GM19452 (cell line): Measurements from ENCODE around the gene ACTMAP.
"Not testable (repeated sequence)": the region's sequence is repeated elsewhere in the genome, so short reads cannot be mapped to it uniquely, and the experiment has no call there.

Experiments used
- ATAC-seq: cut with Tn5 transposase; IDR thresholded peaks from one replicate; pipeline ENCODE4 v1.9.1; 2021; ENCODE audit not compliant: unreplicated experiment

ACTMAP gene, protein sequence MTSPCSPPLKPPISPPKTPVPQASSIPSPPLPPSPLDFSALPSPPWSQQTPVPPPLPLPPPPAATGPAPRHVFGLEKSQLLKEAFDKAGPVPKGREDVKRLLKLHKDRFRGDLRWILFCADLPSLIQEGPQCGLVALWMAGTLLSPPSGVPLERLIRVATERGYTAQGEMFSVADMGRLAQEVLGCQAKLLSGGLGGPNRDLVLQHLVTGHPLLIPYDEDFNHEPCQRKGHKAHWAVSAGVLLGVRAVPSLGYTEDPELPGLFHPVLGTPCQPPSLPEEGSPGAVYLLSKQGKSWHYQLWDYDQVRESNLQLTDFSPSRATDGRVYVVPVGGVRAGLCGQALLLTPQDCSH

DNA sequence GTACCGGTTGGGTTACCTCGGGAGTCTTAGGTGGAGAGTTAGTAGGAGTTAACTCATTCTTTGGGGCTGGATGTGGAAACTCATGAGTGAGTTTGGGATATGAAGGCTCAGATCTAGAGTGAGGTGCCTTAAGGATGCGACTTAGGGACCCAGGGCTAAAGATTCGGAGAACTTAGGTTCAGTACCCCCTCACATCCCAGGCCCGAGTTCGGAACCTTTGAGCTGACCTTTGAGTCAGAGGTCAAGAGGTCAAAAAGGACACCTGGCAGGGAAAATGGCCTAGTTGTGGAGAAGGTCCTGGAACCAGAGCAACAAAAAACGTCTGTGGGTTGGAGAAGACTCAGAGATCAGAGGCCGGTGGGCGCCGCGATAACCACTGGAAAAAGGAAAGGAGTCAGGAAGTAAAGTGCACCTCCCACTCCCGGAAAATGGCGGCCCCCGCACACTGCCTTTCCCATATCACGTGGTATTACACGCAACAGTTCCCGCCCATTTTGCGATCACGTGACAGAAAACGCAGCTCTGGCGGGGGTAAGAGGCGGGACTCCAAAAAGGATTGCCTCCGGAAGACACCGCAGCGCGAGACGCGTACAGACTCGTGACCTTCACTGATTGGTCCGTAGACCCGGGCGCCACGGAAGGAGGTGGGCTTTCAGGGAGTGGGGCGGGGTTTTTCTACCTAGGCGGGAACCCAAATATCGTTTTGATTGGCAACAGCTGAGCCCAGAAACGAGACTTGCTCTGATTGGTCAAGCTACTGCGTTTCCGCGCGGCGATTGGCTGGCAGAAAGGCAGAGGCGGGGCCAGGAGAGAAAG is at the start of gene ACTMAP:
TSS of gene ACTMAP (minus strand) at position 420 of the 816 bp plus-strand sequence. CDS start 674 bp downstream, outside the sequence.
- peak; percentile 79 for ATAC-seq

DNA sequence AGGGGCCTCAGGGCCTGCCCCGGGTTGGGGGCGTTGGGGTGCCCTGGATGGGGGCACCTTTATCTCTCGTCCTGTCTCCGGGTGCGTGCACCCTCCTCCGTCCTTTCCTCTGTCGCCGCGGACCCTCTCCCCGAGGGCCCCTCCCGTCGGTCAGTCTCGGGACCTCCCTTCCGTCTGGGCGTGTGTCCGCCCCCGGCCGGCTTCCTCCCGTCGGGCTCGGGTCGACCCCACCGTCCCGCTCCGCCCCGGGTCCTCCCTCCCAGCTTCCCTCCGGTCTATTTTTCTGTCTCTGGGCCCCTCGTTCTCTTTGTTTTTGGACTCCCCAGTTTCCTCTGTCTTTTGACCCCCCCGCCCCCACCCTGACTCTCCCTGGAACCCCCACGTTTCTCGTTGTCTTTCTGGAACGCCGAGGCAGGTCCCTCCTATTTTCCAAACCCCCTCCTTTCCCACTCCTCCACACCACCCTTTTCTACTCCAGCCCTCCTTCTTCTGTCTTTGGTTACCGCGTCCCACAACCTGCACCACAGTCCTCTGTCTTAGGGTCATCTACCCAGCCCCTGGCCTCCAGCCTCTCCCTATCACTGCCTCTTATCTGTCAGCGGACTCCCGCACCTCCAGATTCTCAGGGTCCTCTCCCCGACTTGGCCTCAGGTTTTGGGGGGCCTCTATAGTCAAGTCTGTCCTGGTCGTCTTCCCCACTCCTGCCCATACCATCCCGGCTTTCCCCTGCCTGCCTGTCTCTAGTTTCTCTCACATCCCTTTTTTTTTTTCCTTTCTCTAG is 49.5 kb upstream of the ACTMAP start:
- no peak for ATAC-seq

DNA sequence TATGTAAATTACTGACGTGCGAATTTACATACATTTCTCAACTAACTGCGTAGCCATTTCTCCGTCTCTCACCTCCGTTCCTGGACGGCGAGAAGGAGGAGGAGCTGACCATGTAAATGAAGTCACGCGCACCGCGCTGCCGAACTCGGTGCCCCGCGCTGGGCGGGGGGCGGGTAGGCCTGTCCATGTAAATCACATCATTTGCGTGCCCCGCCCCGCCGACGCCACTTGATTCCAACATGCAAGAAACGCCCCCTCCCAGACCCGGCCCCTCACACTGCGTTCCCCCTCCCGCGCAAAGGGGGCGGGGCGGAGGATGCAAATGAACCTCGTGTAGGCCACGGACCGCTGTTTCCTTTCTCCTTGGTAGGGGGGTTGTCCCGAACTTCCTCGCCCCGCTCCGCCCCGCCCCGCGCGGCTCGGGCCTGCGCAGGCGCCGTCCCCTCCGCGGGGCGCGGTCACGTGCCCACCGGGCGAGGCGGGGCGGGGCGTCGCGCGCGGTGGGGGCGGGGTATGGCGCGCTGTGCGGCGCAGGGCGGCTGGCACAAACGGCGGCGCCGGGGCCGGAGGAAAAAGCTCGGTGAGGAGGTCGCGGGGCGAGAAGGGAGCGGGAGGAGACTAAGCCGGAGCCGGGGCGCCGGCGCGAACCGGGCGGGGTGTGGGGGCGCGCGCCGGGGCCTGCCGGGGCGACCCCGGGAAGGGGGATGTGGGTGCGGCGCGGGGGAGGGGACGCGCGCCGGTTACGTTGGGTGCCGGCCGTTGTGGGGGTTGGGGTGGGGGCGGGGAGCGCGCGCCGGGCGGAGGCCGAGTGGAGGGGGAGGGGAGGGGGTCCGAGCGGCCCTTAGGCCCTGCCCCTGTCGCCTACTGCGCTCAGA is 48.6 kb upstream of the ACTMAP start, which contains the start of gene EGLN2:
TSS of gene EGLN2 (plus strand) at position 509 of the 875 bp plus-strand sequence. CDS start 1,382 bp downstream, outside the sequence.
- ATAC-seq, result peak; percentile 63

DNA sequence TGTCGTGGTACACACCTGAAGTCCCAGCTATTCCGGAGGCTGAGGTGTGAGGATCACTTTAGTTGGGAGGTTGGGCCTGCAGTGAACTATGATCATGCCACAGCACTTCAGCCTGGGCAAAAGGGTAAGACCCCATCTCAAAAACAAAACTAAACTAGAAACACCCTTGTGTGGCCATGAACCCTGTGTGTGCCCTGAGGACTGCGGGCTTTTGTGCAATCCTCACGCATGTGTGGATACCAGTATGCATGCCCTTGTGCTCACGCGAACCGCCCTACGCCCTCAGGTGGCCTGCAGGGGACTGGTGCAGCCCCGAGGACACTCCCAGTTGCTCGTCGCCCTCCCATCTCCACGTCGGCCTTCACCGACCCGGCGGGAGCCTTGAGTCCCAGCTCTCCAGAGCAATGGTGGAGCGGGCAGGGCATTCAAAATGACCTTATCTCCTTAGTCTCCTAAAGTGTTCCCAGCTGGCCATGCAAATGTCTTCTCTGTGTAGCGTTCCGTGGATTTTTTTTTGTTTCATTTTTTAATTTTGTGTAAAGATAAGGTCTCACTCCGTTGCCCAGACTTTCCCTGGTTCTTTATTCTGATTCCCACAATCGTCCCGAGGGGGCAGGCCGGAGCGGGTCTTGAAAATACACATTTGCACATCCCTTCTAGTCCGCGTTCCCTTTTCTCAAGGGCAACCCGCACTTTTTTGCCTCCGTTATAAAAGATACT is 47.8 kb upstream of the ACTMAP start:
- ATAC-seq, result no peak

DNA sequence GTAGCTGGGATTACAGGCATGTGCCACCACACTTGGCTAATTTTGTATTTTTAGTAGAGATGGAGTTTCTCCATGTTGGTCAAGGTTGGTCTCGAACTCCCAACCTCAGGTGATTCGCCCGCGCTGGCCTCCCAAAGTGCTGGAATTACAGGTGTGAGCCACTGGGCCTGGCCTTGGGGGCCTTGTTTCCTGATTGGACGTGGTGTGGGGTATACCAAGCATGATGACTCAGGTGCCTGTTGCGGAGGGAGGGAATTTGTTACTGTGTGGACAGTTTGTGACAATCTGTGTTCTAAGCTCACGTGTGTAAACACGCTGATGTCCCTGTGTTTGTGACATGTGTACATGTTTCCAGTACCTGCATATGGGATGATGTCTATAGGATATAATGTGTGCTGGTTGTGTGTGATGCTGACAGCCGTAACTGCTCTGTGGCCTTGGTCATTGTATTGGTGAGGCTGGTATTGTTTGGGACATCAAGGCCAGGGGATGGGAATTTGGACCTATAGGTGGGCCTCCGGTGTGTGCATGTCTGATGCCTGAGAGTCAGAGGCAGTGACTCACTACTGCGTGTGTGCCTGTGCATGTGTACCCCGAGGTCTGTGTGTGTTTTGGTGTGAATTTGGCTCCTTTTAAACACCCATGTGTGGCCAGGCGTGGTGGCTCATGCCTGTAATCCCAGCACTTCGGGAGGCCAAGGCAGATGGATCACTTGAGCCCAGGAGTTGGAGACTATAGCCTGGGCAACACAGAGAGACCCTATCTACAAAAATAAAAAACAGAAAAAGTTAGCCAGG is 47.1 kb upstream of the ACTMAP start:
- no peak for ATAC-seq

DNA sequence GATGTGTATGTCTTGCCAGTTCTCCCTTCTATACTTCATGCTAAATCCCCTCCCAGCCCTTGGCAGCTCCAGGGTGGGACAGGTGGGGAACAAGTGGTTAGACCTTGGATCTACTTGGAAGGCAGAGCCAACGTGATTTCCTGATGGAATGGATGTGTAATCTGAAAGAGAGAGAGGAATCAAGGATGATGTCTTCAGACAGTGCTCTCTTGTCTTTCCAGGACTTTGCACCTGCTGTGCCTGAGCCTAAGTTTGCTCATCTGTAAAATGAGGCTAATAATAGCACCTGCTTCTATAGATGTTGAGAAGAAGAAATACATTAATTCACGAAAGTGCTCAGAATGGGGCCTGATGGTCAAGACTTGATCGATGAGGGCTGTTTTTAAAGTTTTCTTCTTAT is 41.7 kb upstream of the ACTMAP start:
- ATAC-seq, result no peak

DNA sequence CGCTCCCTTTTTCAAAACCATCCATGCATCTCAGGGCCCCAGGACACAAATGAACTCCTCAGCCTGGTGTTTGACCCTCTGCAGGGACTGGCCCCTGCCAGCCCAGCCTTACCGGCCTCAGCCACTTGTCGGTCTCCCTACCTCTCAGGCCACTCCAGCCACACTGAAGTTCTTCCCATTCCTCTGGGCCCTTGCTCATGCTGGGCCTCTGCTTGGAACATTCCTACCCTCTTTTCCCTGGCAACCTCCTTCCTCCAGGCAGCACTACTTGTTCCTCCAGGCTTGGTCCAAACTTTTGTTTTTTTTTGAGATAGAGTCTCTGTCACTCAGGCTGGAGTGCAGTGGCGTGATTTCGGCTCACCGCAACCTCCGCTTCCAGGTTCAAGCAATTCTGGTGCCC is 41.1 kb upstream of the ACTMAP start:
- ATAC-seq, result no peak

DNA sequence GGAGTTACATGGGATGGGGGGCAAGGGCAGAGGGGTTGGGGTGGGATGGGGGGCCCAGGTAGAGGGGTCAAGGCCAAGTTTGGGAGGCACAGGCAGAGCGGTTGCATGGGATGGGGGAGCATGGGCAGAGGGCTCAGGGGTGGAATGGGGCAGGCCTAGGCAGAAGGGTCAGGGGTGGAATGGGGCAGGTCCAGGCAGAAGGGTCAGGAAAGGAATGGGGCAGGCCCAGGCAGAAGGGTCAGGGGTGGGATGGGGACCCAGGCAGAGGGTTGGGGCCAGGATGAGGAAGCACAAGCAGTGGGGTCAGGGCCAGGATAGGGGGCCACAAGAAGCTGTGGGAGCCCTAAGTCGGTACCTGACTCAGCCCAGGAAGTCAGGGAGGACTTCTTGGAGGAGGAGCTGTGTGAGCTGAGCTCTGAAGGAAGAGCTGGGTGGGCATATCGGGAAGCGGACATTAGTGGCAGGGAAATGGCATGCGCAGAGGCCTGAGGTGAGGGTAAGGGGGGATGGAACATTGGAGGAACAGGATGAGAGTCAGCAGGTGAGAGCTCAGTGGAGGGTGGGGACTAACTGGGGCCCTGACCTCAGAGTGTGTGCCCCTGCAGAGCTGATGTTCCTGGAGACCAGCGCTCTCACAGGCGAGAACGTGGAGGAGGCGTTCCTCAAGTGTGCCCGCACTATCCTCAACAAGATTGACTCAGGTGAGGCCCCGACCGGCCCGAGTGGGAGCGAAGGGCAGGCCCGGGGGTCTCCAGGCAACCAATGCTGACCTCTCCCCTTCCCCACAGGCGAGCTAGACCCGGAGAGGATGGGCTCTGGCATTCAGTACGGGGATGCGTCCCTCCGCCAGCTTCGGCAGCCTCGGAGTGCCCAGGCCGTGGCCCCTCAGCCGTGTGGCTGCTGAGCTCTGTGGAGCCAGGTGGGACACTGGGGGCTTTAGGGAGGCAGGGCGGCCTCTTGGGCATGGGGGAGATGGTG is 36.1 kb upstream of the ACTMAP start:
- ATAC-seq, result no peak

DNA sequence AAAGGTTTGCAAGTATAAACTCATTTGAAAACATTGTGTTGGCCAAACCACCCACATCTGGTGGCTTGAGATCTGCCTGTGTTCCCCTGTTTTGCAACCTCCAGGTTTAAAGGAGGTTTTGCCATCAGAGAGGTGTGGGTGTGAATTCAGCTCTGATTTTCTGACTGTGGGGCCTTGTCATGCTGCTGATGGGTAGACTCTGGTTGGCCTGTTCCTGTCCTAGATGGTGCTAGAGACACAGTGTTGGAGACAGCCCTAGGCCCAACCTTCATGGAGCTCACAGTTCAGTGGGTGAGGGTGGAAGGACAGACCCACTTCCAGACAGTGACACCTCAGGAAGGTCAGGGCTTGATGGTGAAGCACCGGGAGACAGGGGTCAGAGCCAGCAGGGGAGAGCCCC is 35.2 kb upstream of the ACTMAP start:
- ATAC-seq, result no peak

DNA sequence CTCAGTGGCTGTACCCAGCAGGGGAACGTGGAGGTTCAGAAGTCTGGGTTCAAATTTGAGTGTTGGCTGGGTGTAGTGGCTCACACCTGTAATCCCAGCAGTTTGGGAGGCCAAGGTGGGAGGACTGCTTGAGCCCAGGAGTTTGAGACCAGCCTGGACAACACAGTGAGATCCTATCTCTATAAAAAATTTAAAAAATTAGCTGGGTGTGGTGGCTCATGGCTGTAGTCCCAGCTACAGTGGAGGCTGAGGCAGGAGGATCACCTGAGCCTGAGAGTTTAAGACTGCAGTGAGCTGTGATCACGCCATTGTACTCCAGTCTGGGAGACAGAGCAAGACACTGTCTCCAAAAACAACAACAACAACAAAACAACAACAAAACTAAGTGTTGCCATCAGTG is 33.9 kb upstream of the ACTMAP start:
- ATAC-seq, result not testable (repeated sequence)

DNA sequence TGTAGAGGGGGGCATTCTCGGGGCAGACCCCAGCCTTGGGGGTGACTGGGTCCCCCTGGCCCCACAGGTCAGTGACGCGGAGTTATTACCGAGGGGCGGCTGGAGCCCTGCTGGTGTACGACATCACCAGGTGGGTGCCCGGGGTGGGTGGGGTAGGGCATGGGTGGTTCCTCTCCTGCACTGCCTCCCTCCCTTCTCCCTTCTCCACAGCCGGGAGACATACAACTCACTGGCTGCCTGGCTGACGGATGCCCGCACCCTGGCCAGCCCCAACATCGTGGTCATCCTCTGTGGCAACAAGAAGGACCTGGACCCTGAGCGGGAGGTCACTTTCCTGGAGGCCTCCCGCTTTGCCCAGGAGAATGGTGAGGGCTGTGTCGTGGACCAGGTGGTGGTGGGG is 33.4 kb upstream of the ACTMAP start:
- ATAC-seq, result no peak

DNA sequence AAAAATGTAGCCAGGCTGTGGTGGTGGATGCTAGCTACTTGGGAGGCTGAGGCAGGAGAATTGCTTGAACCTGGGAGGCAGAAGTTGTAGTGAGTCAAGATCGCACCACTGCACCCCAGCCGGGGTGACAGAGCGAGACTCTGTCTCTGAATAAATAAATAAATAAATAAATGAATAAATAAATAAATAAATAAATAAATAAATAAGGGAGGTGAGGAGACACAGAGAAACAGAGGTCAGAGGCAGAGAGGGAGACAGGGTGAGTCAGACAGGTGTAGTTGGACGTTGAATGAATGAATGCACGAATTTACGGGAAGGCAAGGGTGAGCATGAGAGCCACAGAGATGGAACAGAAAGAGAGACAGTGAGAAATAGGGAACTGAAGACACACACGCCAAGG is 30.9 kb upstream of the ACTMAP start:
- ATAC-seq, result no peak

DNA sequence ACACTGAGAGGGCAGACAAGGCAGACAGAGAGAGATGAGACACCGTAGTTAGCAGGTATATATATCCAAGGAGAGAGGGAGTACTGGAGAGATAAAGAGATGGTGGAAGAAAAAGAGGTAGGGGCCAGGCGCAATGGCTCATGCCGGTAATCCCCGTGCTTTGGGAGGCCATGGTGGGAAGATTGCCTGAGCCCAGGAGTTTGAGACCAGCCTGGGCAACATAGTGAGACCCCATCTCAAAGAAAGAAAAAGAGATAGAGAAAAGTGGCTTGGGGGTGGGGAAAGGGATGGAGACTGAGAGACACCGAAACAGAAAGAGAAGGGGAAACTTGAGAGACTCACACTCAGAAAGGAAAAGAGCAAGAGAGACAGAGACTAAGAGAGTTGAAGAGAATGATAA is 30.3 kb upstream of the ACTMAP start:
- no peak for ATAC-seq

DNA sequence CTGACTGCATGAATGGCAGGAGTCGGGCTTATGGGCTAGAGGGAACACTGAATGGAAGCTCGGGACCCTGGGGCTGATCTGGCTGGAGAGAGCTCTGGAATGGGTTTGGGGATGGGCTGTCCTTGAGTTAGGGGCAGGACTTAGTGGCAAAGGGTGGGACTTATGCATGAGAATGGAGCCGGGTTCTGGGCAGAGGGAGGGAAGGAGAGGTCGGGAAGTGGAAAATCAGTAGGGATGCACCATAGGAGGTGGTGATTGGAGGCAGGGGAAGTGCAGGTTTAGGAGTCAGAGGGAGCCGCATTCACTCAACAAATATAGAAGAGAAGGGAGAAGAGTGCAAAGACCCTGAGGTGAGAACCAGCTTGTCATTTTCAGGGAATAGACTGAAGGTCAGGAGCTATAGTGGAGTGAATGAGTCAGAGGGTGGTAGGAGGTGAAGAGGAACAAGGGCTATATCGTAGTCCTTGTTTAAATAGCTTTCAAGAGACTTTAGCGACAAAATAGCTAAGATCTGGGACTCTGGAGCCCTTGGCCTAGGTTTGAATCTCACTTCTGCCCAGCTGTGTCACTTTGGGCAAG is 28.5 kb upstream of the ACTMAP start:
- ATAC-seq, result no peak

DNA sequence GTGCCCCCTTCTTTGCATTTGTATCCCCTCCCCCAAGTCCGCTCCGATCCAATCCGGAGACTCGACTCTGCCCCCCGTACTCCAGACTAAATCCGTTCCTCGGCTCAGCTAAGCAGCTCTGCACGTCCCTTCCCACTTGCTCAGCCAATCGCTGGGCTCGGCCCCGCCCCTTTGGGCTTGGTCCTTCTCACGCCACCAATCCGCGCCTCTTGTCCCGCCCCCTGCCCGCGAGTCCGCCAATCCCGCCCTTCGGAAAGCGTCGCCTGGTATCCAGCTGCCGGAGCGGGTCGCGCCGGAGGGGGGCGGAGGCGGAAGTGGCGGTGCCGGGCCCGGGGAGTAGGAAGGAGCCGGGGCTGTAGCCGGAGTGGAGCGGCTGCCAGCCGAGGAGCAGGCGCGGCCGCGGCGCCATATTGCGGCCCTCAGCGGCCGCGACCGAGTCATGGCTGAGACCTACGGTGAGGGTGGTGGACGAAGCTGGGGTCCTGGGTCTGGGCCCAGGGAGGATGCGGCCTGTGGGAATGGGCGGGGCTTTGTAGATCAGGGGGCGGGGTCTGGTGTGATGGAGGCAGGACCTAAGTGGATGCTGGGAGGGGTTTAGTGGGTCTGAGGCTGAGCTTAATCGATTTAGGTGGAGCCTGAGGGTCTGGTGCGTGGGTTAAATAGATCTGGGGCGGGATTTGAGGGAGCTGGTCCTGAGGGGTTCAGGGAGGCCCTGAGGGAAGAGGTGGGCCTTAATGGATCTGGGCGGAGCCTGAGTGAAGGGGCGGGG is 27.8 kb upstream of the ACTMAP start, which contains the start of gene RAB4B:
TSS of gene RAB4B (plus strand) at position 311 of the 769 bp plus-strand sequence. CDS start at position 440, 129 bp downstream.
- peak; percentile 57 for ATAC-seq

DNA sequence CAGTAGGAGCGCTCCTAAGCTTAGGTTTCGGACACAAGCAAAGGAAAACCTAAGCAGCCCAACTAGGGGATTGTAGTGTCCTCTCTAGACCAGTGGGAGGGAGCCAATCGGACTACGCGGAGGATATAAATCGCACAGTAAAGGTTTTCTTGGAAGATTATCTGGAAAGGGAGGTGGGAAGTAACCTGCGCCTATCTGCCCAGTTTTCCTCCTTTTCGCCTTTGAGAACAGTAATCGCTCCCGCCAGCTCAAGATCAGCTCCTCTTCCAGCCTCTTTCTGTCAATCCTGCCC is 27.3 kb upstream of the ACTMAP start:
- no peak for ATAC-seq
